GM12864 (cell line): Measurements from ENCODE around the gene CACNA1C.

Experiments used
- DNase-seq: peaks from one replicate; pipeline ENCODE4 v3.0.0-alpha.2; 2011; ENCODE audit warnings: low read depth
- H3K4me3 ChIP-seq: 2 replicates; pipeline ENCODE4 v1.5.1; 2011; ENCODE audit warnings: mild to moderate bottlenecking, low read depth, low read length, control low read depth
- CTCF ChIP-seq: IDR thresholded peaks from 2 replicates; pipeline ENCODE4 v1.5.1; 2011; ENCODE audit warnings: low read depth, mild to moderate bottlenecking, moderate library complexity, low read length, control low read depth, inconsistent platforms; ENCODE audit errors: missing control alignments

CACNA1C gene

GRCh38 chr12:2057795-2058408 lies 5.1 kb downstream of the CACNA1C start:
- no peak for DNase-seq
- no peak for TF ChIP-seq CTCF
- H3K4me3 ChIP-seq, result no peak overlapping the region

GRCh38 chr12:2058837-2059236 lies 6.0 kb downstream of the CACNA1C start:
- TF ChIP-seq CTCF, result no peak
- DNase-seq, result no peak

GRCh38 chr12:2061402-2061801 lies 8.6 kb downstream of the CACNA1C start:
- DNase-seq, result no peak
- H3K4me3 ChIP-seq, result no peak overlapping the region
- TF ChIP-seq CTCF, result no peak

More at GRCh38 chr12:2058837-2059236, 6.0 kb downstream of the CACNA1C start:
- no peak overlapping the region for H3K4me3 ChIP-seq

GRCh38 chr12:2064071-2064507 lies 11.3 kb downstream of the CACNA1C start:
- no peak for TF ChIP-seq CTCF
- peak; percentile 27 for DNase-seq
- H3K4me3 ChIP-seq, result no peak overlapping the region

- TF ChIP-seq CTCF, result no peak
- no peak for DNase-seq
- no peak overlapping the region for H3K4me3 ChIP-seq
Observed at GRCh38 chr12:2068653-2069052, 15.9 kb downstream of the CACNA1C start.

- H3K4me3 ChIP-seq, result no peak overlapping the region
- no peak for TF ChIP-seq CTCF
- DNase-seq, result no peak
Observed at GRCh38 chr12:2070440-2071045, 17.8 kb downstream of the CACNA1C start.

- TF ChIP-seq CTCF, result no peak
Observed at GRCh38 chr12:2074792-2075191, 22.0 kb downstream of the CACNA1C start.

More at GRCh38 chr12:2074792-2075191, 22.0 kb downstream of the CACNA1C start:
- no peak for DNase-seq
- no peak overlapping the region for H3K4me3 ChIP-seq
